Neuron (in vitro differentiated cells): ENCODE measurements around the gene RNLS.

ENCODE experiments used
- H2AFZ ChIP-seq: one replicate; pipeline ENCODE4 v1.6.1; 2013; ENCODE audit warnings: low read depth, mild to moderate bottlenecking, inconsistent platforms, low read length, moderate library complexity
- H3K27me3 ChIP-seq: one replicate; pipeline ENCODE4 v1.6.1; 2013; ENCODE audit warnings: low read length; ENCODE audit not compliant: insufficient read depth
- H3K36me3 ChIP-seq: one replicate; pipeline ENCODE4 v1.6.1; 2013; ENCODE audit warnings: low read length; ENCODE audit not compliant: insufficient read depth
- H3K4me1 ChIP-seq: one replicate; pipeline ENCODE4 v1.6.1; 2013; ENCODE audit warnings: low read length; ENCODE audit not compliant: insufficient read depth
- H3K4me3 ChIP-seq: 2 replicates; pipeline ENCODE4 v1.5.1; 2013; ENCODE audit warnings: mild to moderate bottlenecking, low read length, moderate library complexity
- H3K9me3 ChIP-seq: one replicate; pipeline ENCODE4 v1.6.1; 2013; ENCODE audit warnings: low read length

The RNLS gene

DNA sequence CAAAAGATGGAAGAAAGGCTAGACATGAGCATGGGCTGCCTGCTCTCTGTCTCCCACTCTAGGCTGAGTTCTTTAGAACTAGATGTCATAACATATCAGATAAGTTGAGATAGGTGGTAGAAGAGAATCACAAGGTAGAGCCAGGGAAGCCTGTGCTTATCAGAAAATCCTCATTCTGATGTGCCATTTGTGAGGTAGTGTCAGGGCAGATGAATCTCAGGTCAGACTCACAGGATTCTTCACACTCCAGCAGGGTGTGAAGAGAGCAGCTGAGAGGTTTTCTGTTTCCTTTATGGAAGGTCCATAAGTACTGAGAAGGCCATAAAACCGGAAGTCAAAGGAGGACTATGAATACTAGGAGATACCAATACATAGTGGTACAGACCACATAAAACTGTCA, 132.9 kb downstream of the RNLS start:
- H2AFZ ChIP-seq, result no peak overlapping the region
- no peaks in the 10 kb centered on the region for H3K9me3 ChIP-seq
- no peaks in the 10 kb centered on the region for H3K36me3 ChIP-seq
- no peaks in the 10 kb centered on the region for H3K4me1 ChIP-seq
- H3K4me3 ChIP-seq, result no peak overlapping the region
- no peaks in the 10 kb centered on the region for H3K27me3 ChIP-seq

GRCh38 chr10:88442716-88443115, 140.4 kb downstream of the RNLS start:
- Histone ChIP-seq H2AFZ (no peak overlapping the region), H3K9me3 (no peaks in the 10 kb centered on the region), H3K27me3 (no peaks in the 10 kb centered on the region), H3K36me3 (no peaks in the 10 kb centered on the region), H3K4me1 (no peaks in the 10 kb centered on the region), H3K4me3 (no peak overlapping the region)

DNA sequence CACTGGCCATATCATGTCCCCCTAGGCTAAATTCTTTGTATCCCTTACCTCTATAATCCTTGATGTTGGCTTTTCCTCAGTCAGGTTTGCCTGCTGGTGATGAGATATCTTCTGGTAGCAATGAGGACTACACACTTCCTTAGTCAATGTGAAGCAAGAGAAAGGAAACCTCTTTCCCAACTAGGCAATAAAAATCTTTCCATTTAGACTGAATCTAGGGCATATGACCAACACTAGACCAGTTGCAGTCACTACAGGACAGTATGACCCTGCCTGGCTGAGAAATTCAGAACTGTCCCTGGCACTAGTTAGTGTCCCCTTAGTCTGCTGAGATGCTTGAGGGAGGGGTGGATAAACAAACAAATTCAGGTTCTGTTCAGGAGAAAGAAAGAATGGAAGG, 142.6 kb downstream of the RNLS start:
- no peak overlapping the region for H2AFZ ChIP-seq
- no peak overlapping the region for H3K4me3 ChIP-seq
- no peaks in the 10 kb centered on the region for H3K27me3 ChIP-seq
- H3K4me1 ChIP-seq, result no peaks in the 10 kb centered on the region
- H3K9me3 ChIP-seq, result no peaks in the 10 kb centered on the region
- no peaks in the 10 kb centered on the region for H3K36me3 ChIP-seq

DNA sequence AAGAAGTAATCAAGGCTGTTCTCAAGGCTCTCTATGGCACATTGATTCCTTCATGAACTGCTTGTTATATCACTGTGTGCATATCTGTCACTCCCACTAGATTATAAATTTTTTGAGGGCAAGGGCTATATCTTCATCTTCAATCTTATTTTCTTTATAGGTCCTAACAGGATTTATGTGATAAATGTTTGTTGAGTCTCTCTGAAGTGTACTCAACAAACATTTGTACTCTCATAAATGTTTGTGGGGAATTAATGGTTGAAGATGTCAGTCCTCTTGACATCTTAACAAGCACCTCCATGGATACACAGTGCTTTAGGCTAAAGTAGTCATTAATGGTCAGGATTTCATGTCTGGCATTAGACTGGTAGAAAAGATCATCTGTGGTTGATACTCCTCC, 143.2 kb downstream of the RNLS start:
- H3K4me3 ChIP-seq, result no peak overlapping the region
- no peaks in the 10 kb centered on the region for H3K27me3 ChIP-seq
- no peaks in the 10 kb centered on the region for H3K9me3 ChIP-seq
- H3K4me1 ChIP-seq, result no peaks in the 10 kb centered on the region
- H3K36me3 ChIP-seq, result no peaks in the 10 kb centered on the region
- no peak overlapping the region for H2AFZ ChIP-seq

DNA sequence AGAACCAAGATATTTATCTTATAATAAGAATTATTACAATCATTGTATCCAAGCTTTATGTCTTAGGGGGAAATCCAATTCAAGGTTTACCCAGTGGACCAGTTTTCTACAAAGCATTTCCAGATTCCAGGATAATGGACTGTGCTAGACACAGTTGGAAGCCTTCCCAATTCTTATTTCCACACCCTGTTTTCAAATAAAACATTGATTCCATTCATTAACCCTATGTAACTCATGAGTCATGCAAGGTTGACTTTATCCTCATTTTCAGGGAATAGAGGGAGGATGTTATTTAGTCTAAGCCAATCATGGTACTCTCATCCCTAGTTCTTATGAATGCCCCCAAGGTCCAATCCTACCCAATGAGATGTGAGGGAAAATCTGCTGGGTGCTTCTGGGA, 145.7 kb downstream of the RNLS start:
- Histone ChIP-seq H3K4me1 (no peaks in the 10 kb centered on the region), H2AFZ (no peak overlapping the region), H3K4me3 (no peak overlapping the region), H3K27me3 (no peaks in the 10 kb centered on the region), H3K36me3 (no peaks in the 10 kb centered on the region), H3K9me3 (no peaks in the 10 kb centered on the region)

DNA sequence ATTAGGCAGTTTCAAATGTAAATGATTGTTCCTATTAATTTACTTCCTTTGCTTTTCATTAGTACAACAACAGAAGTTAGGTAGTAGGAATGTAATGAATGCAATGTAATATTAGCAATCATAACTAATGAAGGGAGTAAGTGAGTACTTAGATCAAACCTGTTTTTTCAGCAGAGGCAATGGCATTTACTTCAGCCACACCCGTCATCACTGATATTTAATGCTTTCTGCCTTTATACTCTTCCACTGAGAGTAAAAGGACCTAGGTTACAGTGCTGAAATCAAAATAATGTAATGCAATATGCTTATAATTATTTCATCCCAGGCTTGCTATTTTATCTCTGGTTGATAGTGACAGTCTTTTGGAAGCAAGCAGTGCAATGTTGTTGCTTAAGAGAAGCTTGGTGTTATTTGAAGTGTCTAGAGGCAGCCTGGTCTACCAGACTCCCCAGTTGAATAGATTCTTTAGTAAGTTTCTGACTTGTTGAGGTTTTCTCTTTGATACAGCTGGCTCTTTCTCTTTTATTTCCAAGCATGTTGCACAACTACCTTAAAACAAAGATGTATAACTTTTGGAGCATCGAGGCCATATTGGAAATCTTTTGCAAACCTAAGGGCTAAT, 149.4 kb downstream of the RNLS start:
- no peaks in the 10 kb centered on the region for H3K36me3 ChIP-seq
- no peak overlapping the region for H2AFZ ChIP-seq
- H3K4me1 ChIP-seq, result no peaks in the 10 kb centered on the region
- H3K9me3 ChIP-seq, result no peaks in the 10 kb centered on the region
- H3K27me3 ChIP-seq, result no peaks in the 10 kb centered on the region
- H3K4me3 ChIP-seq, result no peak overlapping the region

- Histone ChIP-seq H3K36me3 (no peaks in the 10 kb centered on the region), H3K4me3 (no peak overlapping the region), H3K4me1 (no peaks in the 10 kb centered on the region), H3K27me3 (no peaks in the 10 kb centered on the region), H3K9me3 (no peaks in the 10 kb centered on the region), H2AFZ (no peak overlapping the region)
Observed at GRCh38 chr10:88431103-88431502, 152.0 kb downstream of the RNLS start.

DNA sequence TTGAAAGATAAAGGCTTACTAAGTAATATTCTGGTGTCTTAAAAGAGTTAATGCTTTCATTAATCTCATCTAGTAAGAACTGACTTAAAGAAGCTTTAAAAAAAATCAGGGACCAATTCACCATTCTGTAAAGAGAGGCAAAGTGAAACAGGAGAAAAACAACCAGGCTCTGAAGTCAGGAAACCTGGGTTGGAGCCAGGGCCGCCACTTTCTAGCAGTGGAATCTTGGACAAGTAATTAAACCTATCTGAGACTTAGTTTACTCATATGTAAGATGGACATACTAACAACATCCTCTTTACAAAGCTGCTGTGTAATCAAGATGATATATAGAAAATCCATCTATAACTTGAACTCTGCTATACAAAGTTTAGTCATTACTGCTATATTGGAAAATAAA, 154.1 kb downstream of the RNLS start:
- no peaks in the 10 kb centered on the region for H3K36me3 ChIP-seq
- H3K9me3 ChIP-seq, result no peaks in the 10 kb centered on the region

GRCh38 chr10:88428442-88428841, 154.7 kb downstream of the RNLS start:
- Histone ChIP-seq H3K36me3 (no peaks in the 10 kb centered on the region), H2AFZ (no peak overlapping the region), H3K4me3 (no peak overlapping the region), H3K9me3 (no peaks in the 10 kb centered on the region), H3K27me3 (no peaks in the 10 kb centered on the region), H3K4me1 (no peaks in the 10 kb centered on the region)

More for the DNA sequence above, 154.1 kb downstream of the RNLS start:
- H2AFZ ChIP-seq, result no peak overlapping the region
- H3K4me1 ChIP-seq, result no peaks in the 10 kb centered on the region
- no peak overlapping the region for H3K4me3 ChIP-seq
- no peaks in the 10 kb centered on the region for H3K27me3 ChIP-seq

DNA sequence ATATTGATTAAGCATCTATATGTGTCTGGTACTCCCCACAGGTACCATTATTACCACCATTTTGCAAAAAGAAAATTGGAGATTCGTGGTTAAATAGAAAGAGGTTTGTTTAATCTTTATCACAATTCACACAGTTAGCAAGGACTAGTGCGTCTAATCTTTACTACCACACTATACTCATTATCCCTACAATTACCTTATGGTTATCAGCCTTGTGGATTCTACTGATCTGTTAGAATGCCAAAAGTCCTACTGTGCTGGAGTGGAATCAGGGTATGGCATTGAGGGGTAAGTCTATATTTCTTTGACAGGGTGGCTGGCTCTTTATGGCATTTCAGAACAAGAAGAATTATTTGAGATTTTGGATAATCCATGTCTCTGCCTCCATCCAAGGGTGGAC, 156.1 kb downstream of the RNLS start:
- H3K4me1 ChIP-seq, result no peaks in the 10 kb centered on the region
- no peak overlapping the region for H2AFZ ChIP-seq
- H3K27me3 ChIP-seq, result no peaks in the 10 kb centered on the region
- no peaks in the 10 kb centered on the region for H3K36me3 ChIP-seq
- H3K9me3 ChIP-seq, result no peaks in the 10 kb centered on the region
- H3K4me3 ChIP-seq, result no peak overlapping the region

DNA sequence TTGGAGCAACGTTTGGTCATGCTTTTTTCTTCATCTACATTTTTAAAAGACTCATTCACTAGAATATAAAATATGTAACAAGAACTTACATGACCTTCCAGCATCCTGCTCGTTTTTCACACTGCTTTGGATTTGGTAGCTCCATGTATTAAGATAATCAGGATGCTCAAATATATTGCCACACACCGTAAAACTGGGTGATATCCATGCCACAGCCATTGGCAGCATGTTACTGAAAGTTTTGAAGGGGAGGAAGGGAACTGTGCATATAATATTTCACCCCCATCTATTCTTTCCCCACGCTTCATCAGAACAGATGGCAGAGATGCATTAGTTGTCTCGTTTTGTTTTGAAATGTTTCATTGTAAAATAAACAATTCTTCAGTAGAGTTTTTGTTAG, 158.2 kb downstream of the RNLS start:
- Histone ChIP-seq H3K27me3 (no peaks in the 10 kb centered on the region), H3K36me3 (no peaks in the 10 kb centered on the region), H3K9me3 (no peaks in the 10 kb centered on the region)

GRCh38 chr10:88423732-88424131, 159.4 kb downstream of the RNLS start:
- Histone ChIP-seq H3K27me3 (no peaks in the 10 kb centered on the region), H3K9me3 (no peaks in the 10 kb centered on the region), H3K4me3 (no peak overlapping the region), H2AFZ (no peak overlapping the region), H3K36me3 (no peaks in the 10 kb centered on the region), H3K4me1 (no peaks in the 10 kb centered on the region)

More for the DNA sequence above, 158.2 kb downstream of the RNLS start:
- H2AFZ ChIP-seq, result no peak overlapping the region
- H3K4me1 ChIP-seq, result no peaks in the 10 kb centered on the region
- no peak overlapping the region for H3K4me3 ChIP-seq

DNA sequence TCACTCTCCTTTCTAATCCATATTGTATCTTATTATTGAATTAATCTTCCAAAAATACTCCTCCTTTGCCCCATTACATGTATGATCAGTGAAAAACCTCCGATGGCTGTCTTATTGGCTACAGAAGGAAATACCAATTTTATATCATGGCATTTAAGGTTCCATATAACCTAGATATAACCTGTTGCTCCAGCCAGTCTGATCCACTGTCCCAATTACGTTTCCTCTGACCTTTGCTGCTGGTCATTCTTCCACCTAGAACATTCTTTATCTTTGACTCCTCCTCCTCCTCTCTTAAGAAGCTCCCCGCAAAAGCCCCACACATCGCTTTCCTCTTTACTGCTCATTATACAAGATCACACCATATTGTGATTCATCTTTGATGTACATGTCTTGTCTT, 161.5 kb downstream of the RNLS start:
- no peaks in the 10 kb centered on the region for H3K27me3 ChIP-seq
- H2AFZ ChIP-seq, result no peak overlapping the region
- H3K36me3 ChIP-seq, result no peaks in the 10 kb centered on the region
- no peak overlapping the region for H3K4me3 ChIP-seq
- peaks cover 7% of the 10 kb centered on the region for H3K4me1 ChIP-seq
- no peaks in the 10 kb centered on the region for H3K9me3 ChIP-seq

GRCh38 chr10:88418871-88419270, 164.2 kb downstream of the RNLS start:
- Histone ChIP-seq H2AFZ (no peak overlapping the region), H3K27me3 (no peaks in the 10 kb centered on the region), H3K9me3 (no peaks in the 10 kb centered on the region), H3K36me3 (no peaks in the 10 kb centered on the region), H3K4me3 (no peak overlapping the region), H3K4me1 (peaks cover 13% of the 10 kb centered on the region)
